Measurements from ENCODE around the gene RHNO1.

RHNO1 gene

GRCh38 chr12:2835691-2836403 is 41.2 kb upstream of the RHNO1 start:
- DNase-seq (ENCODE audit: low read depth) = no peak
- no peak for TF ChIP-seq CTCF (IDR thresholded peaks at IDR 0.05; ENCODE audit: low read depth, low read length, missing control alignments)
- H3K4me3 ChIP-seq (ENCODE audit: low read depth, low read length) = no peak overlapping the region

GRCh38 chr12:2836574-2836973 is 40.4 kb upstream of the RHNO1 start:
- no peak for DNase-seq (ENCODE audit: low read depth)
- H3K4me3 ChIP-seq (ENCODE audit: low read depth, low read length) = no peak overlapping the region
- no peak for TF ChIP-seq CTCF (IDR thresholded peaks at IDR 0.05; ENCODE audit: low read depth, low read length, missing control alignments)

- TF ChIP-seq CTCF (IDR thresholded peaks at IDR 0.05; ENCODE audit: low read depth, low read length, missing control alignments) = no peak
- no peak overlapping the region for H3K4me3 ChIP-seq (ENCODE audit: low read depth, low read length)
- DNase-seq (ENCODE audit: low read depth) = no peak
Measured at GRCh38 chr12:2841056-2841650, 35.9 kb upstream of the RHNO1 start.

- no peak overlapping the region for H3K4me3 ChIP-seq (ENCODE audit: low read depth, low read length)
- DNase-seq (ENCODE audit: low read depth) = no peak
- no peak for TF ChIP-seq CTCF (IDR thresholded peaks at IDR 0.05; ENCODE audit: low read depth, low read length, missing control alignments)
Measured at GRCh38 chr12:2842948-2843347, 34.1 kb upstream of the RHNO1 start.

- TF ChIP-seq CTCF (IDR thresholded peaks at IDR 0.05; ENCODE audit: low read depth, low read length, missing control alignments) = no peak
- DNase-seq (ENCODE audit: low read depth) = no peak
- no peak overlapping the region for H3K4me3 ChIP-seq (ENCODE audit: low read depth, low read length)
Measured at GRCh38 chr12:2844786-2845185, 32.2 kb upstream of the RHNO1 start.

- no peak for TF ChIP-seq CTCF (IDR thresholded peaks at IDR 0.05; ENCODE audit: low read depth, low read length, missing control alignments)
- no peak for DNase-seq (ENCODE audit: low read depth)
- H3K4me3 ChIP-seq (ENCODE audit: low read depth, low read length) = no peak overlapping the region
Measured at GRCh38 chr12:2845280-2845679, 31.7 kb upstream of the RHNO1 start.

- no peak for DNase-seq (ENCODE audit: low read depth)
- TF ChIP-seq CTCF (IDR thresholded peaks at IDR 0.05; ENCODE audit: low read depth, low read length, missing control alignments) = no peak
- no peak overlapping the region for H3K4me3 ChIP-seq (ENCODE audit: low read depth, low read length)
Measured at GRCh38 chr12:2851931-2852330, 25.1 kb upstream of the RHNO1 start.
